T-cell (primary cell): ENCODE measurements around the gene RAB31. TPM values are rescaled to one million over a fixed set of nuclear protein-coding genes. Genes with fewer than 3 reads are reported as not detected.

Experiments used
- ATAC-seq, 4 experiments: fragments of 200-7000 bp in 3 of 4; fragments of 150-1000 bp in 1 of 4; cut with Tn5 transposase; replicated peaks in 1 of 4; 1 replicate in 3 of 4; 2 replicates in 1 of 4; pipeline ENCODE4 v1.10.0; 2021; ENCODE audit warnings: moderate library complexity in 3 of 4, mild to moderate bottlenecking in 2 of 4, moderate number of reproducible peaks in 1 of 4
- CTCF ChIA-PET, 2 donors: fragments of 300-600 bp; sonication (Branson Sonifier 250); formaldehyde crosslinking; loops; one replicate each; lab custom pipeline; 2022; ENCODE audit warnings: antibody characterized with exemption in 2 of 2; lab: Charles Lee
- POLR2A ChIA-PET, 2 donors: fragments of 300-600 bp; sonication (Branson Sonifier 250); formaldehyde crosslinking; loops; one replicate each; lab custom pipeline; 2022; ENCODE audit warnings: antibody characterized with exemption in 2 of 2; lab: Charles Lee
- DNase-seq, 35 experiments: peaks; one replicate each; pipeline versions ENCODE4 v3.0.0 to v3.0.0-alpha.2; 2013 to 2023
- H3K27ac ChIP-seq: one replicate; pipeline ENCODE4 v1.5.1; 2013; ENCODE audit warnings: low read length
- H3K27me3 ChIP-seq, 2 experiments: replicated peaks in 1 of 2; 1 replicate in 1 of 2; 2 replicates in 1 of 2; pipeline versions ENCODE4 v1.6.1 to v1.7.0; 2013; ENCODE audit warnings: low read length in 1 of 2, mixed read lengths in 1 of 2; ENCODE audit not compliant: control insufficient read depth in 2 of 2, insufficient read depth in 2 of 2; ENCODE audit errors: extremely low read depth in 1 of 2
- H3K36me3 ChIP-seq, 2 donors: 1 replicate in 1 of 2; 2 replicates in 1 of 2; pipeline versions ENCODE4 v1.6.1 to v1.7.0; 2013; ENCODE audit warnings: low read length in 1 of 2; ENCODE audit not compliant: control insufficient read depth in 2 of 2, insufficient read depth in 1 of 2; ENCODE audit errors: extremely low read depth in 1 of 2
- H3K4me1 ChIP-seq, 2 experiments: 1 replicate in 1 of 2; 2 replicates in 1 of 2; pipeline versions ENCODE4 v1.6.1 to v1.7.0; 2013; ENCODE audit warnings: low read length in 2 of 2, mixed read lengths in 1 of 2; ENCODE audit not compliant: insufficient read depth in 2 of 2, control insufficient read depth in 1 of 2; ENCODE audit errors: extremely low read depth in 1 of 2
- H3K4me3 ChIP-seq, 2 donors: 1 replicate in 1 of 2; 2 replicates in 1 of 2; pipeline versions ENCODE4 v1.5.1 to v1.7.0; 2013; ENCODE audit warnings: mild to moderate bottlenecking in 2 of 2, low read length in 1 of 2, moderate library complexity in 1 of 2; ENCODE audit not compliant: control insufficient read depth in 1 of 2; ENCODE audit errors: extremely low read depth in 1 of 2
- H3K9me3 ChIP-seq: 2 replicates; pipeline ENCODE4 v1.7.0; 2013
- H3K27ac Mint-ChIP-seq, 2 donors: one replicate each; pipeline ENCODE4 v1.8.0; 2020 to 2021; ENCODE audit warnings: mild to moderate bottlenecking in 2 of 2, mixed read lengths in 2 of 2
- H3K27me3 Mint-ChIP-seq, 2 donors: one replicate each; pipeline ENCODE4 v1.8.0; 2021 to 2022; ENCODE audit warnings: mixed read lengths in 2 of 2
- H3K36me3 Mint-ChIP-seq: one replicate; pipeline ENCODE4 v1.8.0; 2021; ENCODE audit warnings: mixed read lengths
- H3K4me1 Mint-ChIP-seq, 3 donors: one replicate each; pipeline ENCODE4 v1.8.0; 2020 to 2022; ENCODE audit warnings: mixed read lengths in 3 of 3, mild to moderate bottlenecking in 1 of 3
- H3K4me3 Mint-ChIP-seq, 3 donors: one replicate each; pipeline ENCODE4 v1.8.0; 2020 to 2022; ENCODE audit warnings: mild to moderate bottlenecking in 3 of 3, mixed read lengths in 3 of 3, moderate library complexity in 3 of 3
- H3K9me3 Mint-ChIP-seq, 3 donors: one replicate each; pipeline ENCODE4 v1.8.0; 2020 to 2022; ENCODE audit warnings: mixed read lengths in 3 of 3
- WGBS: methylation state at CpG from one replicate; pipeline ENCODE4 v1.1.5; 2013; ENCODE audit warnings: missing lambda C conversion rate; ENCODE audit not compliant: insufficient coverage; 5-methylcytosine and 5-hydroxymethylcytosine counted together
- total RNA-seq, 35 experiments: library from RNA in 6 of 35; stranded (reverse) in 6 of 35; fragments of 120-200 nt in 1 of 35; gene quantifications; one replicate each; pipeline versions ENCODE4 v1.2.1 to v1.2.4 and lab custom pipeline; 2013 to 2026

RAB31 gene
- total RNA-seq, 5 donors from 2014 or later (not counting 1 experiment from before 2014, with no cell fraction given): 0.60 to 2.0 (median 1.5) TPM

DNA sequence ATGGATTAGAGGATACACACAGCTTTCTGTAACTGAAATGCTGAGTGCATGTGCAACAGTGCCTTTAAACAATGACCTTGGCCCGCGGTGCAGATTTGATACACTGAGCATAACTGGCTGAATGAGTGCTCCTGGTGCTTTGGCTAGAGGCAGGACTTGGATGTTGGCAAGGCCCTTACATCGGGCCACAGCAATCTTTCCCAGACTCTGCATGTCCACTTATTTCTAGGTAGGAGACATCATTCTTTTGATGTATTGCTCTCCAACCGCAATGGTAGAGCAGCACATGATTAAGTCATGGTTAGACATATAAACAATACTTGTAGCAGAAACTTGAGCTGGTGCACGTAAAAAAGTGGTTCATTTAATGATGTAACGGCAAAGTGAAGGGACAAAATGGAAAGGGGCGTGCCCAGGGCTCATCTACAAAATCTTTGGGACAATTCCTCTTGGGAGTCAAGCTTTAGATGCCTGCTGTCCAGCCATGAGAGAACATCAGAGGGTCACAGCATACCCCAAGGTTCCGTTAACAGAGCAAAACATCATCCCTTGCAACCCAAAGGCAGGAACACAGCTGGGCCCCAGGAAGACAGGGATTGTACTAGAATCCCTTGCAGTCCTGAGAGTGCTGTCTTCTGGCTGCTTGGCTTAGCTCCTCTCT is 43.4 kb downstream of the RAB31 start:
- ChIA-PET CTCF (no interaction called here), POLR2A (no interaction called here)
- Mint-ChIP-seq H3K9me3 (no peaks in the 10 kb centered on the region), H3K36me3 (no peaks in the 10 kb centered on the region), H3K27me3 (peaks cover 0 to 3% of the 10 kb centered on the region in 2 donors), H3K4me3 (no peak overlapping the region), H3K4me1 (no peaks in the 10 kb centered on the region), H3K27ac (no peak overlapping the region)
- H3K4me3 ChIP-seq: no peak overlapping the region
- no peak overlapping the region for H3K27ac ChIP-seq
- DNase-seq (no peak), ATAC-seq (no peak)
- H3K27me3 ChIP-seq: no peaks in the 10 kb centered on the region
- no peaks in the 10 kb centered on the region for H3K9me3 ChIP-seq
- no peaks in the 10 kb centered on the region for H3K36me3 ChIP-seq
- H3K4me1 ChIP-seq: no peaks in the 10 kb centered on the region
- whole genome bisulfite sequencing: 87% methylated on average over 6 of the region's 8 CpGs

DNA sequence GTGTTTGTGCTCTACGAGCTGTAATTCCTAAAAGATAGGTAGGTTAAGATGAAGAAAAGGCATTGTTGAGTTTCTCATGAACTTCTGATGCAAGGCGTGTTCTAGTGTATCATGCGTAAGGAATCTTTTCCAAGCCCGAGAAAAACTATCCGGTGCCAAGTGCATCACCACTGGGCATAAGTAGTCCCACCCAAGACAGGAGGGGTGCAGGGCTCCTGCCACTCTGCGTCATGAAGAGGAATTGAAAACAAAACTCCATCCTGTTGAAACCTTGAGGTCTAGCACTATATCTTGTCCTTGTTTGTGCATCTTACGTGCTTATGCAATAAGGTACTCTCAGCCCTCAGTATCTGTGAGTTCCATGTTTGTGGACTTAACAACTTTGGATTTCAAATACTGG is 45.7 kb downstream of the RAB31 start:
- no peak overlapping the region for H3K4me3 Mint-ChIP-seq
- H3K36me3 Mint-ChIP-seq: no peaks in the 10 kb centered on the region
- H3K27ac ChIP-seq: no peak overlapping the region
- H3K4me1 Mint-ChIP-seq: no peaks in the 10 kb centered on the region
- POLR2A ChIA-PET: no interaction called here
- H3K9me3 Mint-ChIP-seq: no peaks in the 10 kb centered on the region
- H3K27me3 Mint-ChIP-seq: peaks cover 9 to 14% of the 10 kb centered on the region in 2 donors
- peaks cover 0 to 8% of the 10 kb centered on the region in 2 experiments for H3K27me3 ChIP-seq
- no peak overlapping the region for H3K27ac Mint-ChIP-seq
- no peak overlapping the region for H3K4me3 ChIP-seq
- DNase-seq (no peak), ATAC-seq (no peak)
- 93% methylated on average over 3 of the region's 7 CpGs for WGBS
- CTCF ChIA-PET: no interaction called here
- no peaks in the 10 kb centered on the region for H3K9me3 ChIP-seq
- H3K4me1 ChIP-seq: no peaks in the 10 kb centered on the region
- H3K36me3 ChIP-seq: no peaks in the 10 kb centered on the region

DNA sequence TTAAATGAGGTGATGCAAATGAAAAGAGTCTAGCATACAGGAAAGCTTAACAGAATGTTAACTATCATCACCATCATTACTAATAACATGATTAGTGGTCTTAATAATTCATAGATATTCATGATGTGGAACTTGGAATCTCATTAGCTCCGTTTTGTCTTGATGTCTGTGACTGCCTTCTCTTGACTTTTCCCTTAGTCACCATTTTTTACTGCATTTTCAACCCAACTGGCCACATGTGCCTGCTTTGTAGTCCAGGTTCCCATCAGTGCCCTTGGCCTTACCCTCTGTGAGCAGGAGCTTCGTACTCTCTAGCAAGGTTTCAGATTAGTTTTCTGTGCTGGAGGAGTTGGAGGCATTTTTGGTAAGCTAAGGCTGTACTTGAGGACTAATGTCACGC is 47.0 kb downstream of the RAB31 start:
- no peaks in the 10 kb centered on the region for H3K4me1 Mint-ChIP-seq

DNA sequence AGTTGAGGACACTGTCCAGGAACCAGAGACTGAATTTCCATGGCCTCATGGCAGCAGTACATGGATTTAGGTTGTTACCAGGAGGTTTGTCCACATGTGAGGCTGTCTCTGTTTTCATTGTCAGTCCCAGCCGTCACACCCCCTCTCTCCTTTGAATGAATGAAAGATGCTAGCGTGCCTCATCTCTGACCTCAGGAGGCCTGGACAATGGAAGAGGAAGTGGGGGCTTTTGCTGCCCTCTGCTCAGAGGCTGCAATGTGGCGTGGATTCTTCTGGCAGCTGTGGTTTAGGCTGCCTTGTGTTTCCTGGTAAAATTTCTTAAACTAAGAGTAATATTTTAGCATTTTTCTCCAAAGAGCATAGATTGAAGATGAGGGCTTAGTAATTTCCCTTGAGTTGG is 47.5 kb downstream of the RAB31 start:
- Histone ChIP-seq H3K4me1 (no peaks in the 10 kb centered on the region), H3K36me3 (no peaks in the 10 kb centered on the region), H3K27ac (no peak overlapping the region), H3K27me3 (peaks cover 0 to 13% of the 10 kb centered on the region in 2 experiments), H3K9me3 (no peaks in the 10 kb centered on the region), H3K4me3 (no peak overlapping the region)
- 40% methylated on average over 1 of the region's 3 CpGs for WGBS
- Mint-ChIP-seq H3K9me3 (no peaks in the 10 kb centered on the region), H3K36me3 (no peaks in the 10 kb centered on the region), H3K4me1 (no peaks in the 10 kb centered on the region), H3K4me3 (no peak overlapping the region), H3K27ac (no peak overlapping the region), H3K27me3 (peaks cover 11 to 17% of the 10 kb centered on the region in 2 donors)
- CTCF ChIA-PET: no interaction called here
- no peak for ATAC-seq
- no peak for DNase-seq
- POLR2A ChIA-PET: no interaction called here

More for the DNA sequence above, 47.0 kb downstream of the RAB31 start:
- H3K27me3 ChIP-seq: peaks cover 0 to 11% of the 10 kb centered on the region in 2 experiments
- Mint-ChIP-seq H3K9me3 (no peaks in the 10 kb centered on the region), H3K27me3 (peaks cover 11 to 17% of the 10 kb centered on the region in 2 donors), H3K27ac (no peak overlapping the region), H3K36me3 (no peaks in the 10 kb centered on the region), H3K4me3 (no peak overlapping the region)
- DNase-seq (no peak), ATAC-seq (no peak)
- WGBS: 72% methylated on average over 2 of the region's 3 CpGs
- no peaks in the 10 kb centered on the region for H3K36me3 ChIP-seq
- no peaks in the 10 kb centered on the region for H3K9me3 ChIP-seq
- ChIA-PET POLR2A (no interaction called here), CTCF (interaction anchor here in 1 of 2 donors (0.6 kb wide), 2 partner anchors 90 to 1159 kb away, joined by 3 read pairs; no protein-coding TSS in a partner anchor)
- H3K4me3 ChIP-seq: no peak overlapping the region
- no peaks in the 10 kb centered on the region for H3K4me1 ChIP-seq
- H3K27ac ChIP-seq: no peak overlapping the region

DNA sequence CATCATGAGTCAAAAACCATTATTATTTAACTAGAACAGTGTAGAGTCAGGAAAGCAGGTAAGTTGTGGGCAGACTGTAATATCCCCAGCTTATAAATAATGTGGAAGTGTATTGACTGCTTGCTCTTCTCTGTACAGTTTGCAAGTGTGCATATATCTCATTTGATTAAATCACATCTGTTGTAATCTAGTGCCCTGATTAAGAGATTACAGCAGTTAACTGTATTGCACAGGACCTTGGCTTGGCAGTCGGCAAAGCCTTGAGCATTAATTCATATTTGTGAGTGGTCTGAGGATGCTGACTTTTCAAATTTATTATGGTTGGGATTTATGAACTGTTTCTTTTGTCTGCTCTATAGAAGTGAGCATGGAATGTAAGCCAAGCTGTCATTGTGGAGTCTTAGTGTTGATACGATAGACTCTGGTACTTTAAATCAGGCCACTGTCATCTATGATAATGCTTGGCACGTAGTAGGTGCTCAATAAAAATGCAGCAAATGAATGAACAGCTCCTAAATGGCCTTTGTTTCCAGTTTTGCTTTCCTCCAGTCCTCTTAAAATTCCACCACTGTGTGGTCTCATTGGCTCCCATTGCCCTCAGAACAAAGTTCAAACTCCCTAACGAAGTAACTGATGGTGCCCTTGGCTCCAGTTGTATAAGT is 48.3 kb downstream of the RAB31 start:
- 87% methylated on average over 3 of the region's 4 CpGs for WGBS
- no peaks in the 10 kb centered on the region for H3K36me3 ChIP-seq
- H3K4me1 ChIP-seq: no peaks in the 10 kb centered on the region
- ChIA-PET CTCF (no interaction called here), POLR2A (no interaction called here)
- Mint-ChIP-seq H3K36me3 (no peaks in the 10 kb centered on the region), H3K4me1 (no peaks in the 10 kb centered on the region), H3K27me3 (peaks cover 14 to 17% of the 10 kb centered on the region in 2 donors), H3K4me3 (no peak overlapping the region), H3K27ac (no peak overlapping the region), H3K9me3 (no peaks in the 10 kb centered on the region)
- no peak for DNase-seq
- ATAC-seq: no peak
- H3K9me3 ChIP-seq: no peaks in the 10 kb centered on the region
- peaks cover 0 to 14% of the 10 kb centered on the region in 2 experiments for H3K27me3 ChIP-seq
- H3K4me3 ChIP-seq: no peak overlapping the region
- H3K27ac ChIP-seq: no peak overlapping the region

DNA sequence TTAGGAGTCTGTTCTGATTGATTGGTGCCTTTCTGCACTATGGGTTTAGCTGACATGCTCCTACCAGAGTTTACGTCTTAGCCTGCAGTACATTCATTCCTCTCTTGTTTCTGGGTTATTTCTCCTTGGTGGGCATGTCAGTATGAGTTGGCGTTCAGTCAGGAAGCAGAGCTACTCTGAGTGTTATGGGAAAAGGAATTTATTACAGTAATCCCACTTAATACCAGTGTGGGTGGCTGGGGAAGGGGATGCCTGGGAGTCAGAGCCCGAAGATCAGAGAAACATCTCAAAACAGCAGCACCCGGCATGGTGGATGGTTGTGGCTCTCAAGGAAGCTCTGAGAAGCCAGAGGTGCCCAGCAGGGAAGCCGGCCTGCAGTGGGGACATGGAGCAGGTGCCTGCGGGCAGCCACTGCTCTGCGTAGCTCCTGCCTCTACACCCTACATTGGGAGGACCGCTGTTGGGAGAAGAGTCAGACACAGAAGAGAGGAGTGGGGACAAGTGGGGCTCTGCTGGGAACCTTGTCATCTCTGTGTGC is 48.9 kb downstream of the RAB31 start:
- Histone ChIP-seq H3K36me3 (no peaks in the 10 kb centered on the region), H3K27ac (no peak overlapping the region), H3K9me3 (no peaks in the 10 kb centered on the region), H3K27me3 (peaks cover 0 to 15% of the 10 kb centered on the region in 2 experiments), H3K4me3 (no peak overlapping the region), H3K4me1 (no peaks in the 10 kb centered on the region)
- Mint-ChIP-seq H3K4me1 (no peaks in the 10 kb centered on the region), H3K27ac (no peak overlapping the region), H3K4me3 (no peak overlapping the region), H3K9me3 (no peaks in the 10 kb centered on the region), H3K36me3 (no peaks in the 10 kb centered on the region), H3K27me3 (peaks cover 14 to 17% of the 10 kb centered on the region in 2 donors)
- ATAC-seq (no peak), DNase-seq (no peak)
- POLR2A ChIA-PET: no interaction called here
- CTCF ChIA-PET: no interaction called here
- 83% methylated on average over 2 of the region's 8 CpGs for WGBS
